ENCODE measurements around the gene EPS8L2. TPM values are rescaled to one million over a fixed set of nuclear protein-coding genes. Genes with fewer than 3 reads are reported as not detected.
A peak's percentile ranks its signal among the peaks of the same experiment; 100 is the strongest.

EPS8L2 gene
- total and polyA plus RNA-seq, 2 of the 8 experiments (the other 6 are each of a cell fraction or from before 2014, with no cell fraction given) = 38.5 to 57.0 TPM

DNA sequence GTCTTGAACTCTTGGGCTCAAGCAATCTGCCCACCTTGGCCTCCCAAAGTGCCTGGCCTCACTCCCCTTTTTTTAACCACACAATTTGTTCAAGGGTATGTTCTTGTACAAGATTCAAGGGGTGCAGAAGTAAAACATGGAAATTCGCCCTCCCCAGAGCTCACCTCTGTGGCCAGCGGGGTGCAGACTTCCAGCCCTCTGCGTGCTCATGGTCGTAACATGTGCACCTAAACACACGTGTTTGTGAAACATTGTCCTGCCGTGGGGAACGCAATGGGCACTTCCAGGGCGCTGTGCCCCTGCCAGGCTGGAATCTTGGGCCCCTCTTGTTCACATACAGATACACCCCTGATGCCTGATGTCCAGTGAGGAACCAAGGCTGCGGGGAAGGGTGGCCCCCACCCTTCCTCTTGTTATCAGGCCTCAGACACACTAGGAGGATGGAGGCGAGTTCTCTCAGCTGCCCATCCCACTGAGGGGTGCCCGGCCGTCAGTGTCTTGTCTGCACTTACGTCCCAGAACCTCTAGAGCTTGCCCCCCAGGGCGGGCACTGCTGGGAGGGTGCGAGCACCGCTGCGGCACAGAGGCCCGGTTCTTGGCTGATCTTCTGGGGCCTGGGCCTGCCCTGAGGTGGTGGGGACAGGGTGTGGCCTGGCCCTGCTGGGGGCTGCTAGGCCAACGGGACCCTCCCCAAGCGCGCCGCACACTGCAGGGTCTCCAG lies 4.1 kb upstream of the EPS8L2 start:
- H3K18ac ChIP-seq (ENCODE audit: extremely low read depth, low read length) = no peak overlapping the region
- no peak overlapping the region for H3K4me3 ChIP-seq (ENCODE audit: extremely low read depth in 1 of 4, insufficient read depth in 2 of 4, low read depth in 3 of 4, low read length in 4 of 4)
- H3K9me3 ChIP-seq (ENCODE audit: insufficient read depth in 2 of 2, low read depth in 1 of 2, low read length in 1 of 2) = no peaks in the 10 kb centered on the region

More for the DNA sequence above, 4.1 kb upstream of the EPS8L2 start:
- Histone ChIP-seq H4K8ac (ENCODE audit: extremely low read depth, insufficient read depth, low read length) (no peak overlapping the region), H3K56ac (replicated peaks; ENCODE audit: insufficient read length, low read depth, low read length) (no peak overlapping the region), H2AFZ (ENCODE audit: low read length) (no peak overlapping the region), H2BK120ac (replicated peaks; ENCODE audit: low read depth, low read length) (no peak overlapping the region), H2BK20ac (ENCODE audit: low read length) (no peak overlapping the region), H3K23me2 (ENCODE audit: low read depth, low read length) (peaks cover 8% of the 10 kb centered on the region; the same call in 1 of the 2 replicates), H3K14ac (ENCODE audit: insufficient read length) (no peak overlapping the region), H3K79me2 (ENCODE audit: control insufficient read depth in 1 of 2, insufficient read depth in 2 of 2, low read length in 2 of 2) (no peaks in the 10 kb centered on the region), H3K36me3 (ENCODE audit: control insufficient read depth in 2 of 4, insufficient read depth in 4 of 4, low read length in 3 of 4) (no peaks in the 10 kb centered on the region), H3K4me1 (replicated peaks in 1 of 4; ENCODE audit: control insufficient read depth in 3 of 4, insufficient read depth in 4 of 4, low read length in 3 of 4) (peaks cover 0 to 23% (median 20%) of the 10 kb centered on the region in 4 experiments; a peak in 6 of 7 replicates), H3K27ac (ENCODE audit: low read depth, low read length) (no peak overlapping the region), H4K91ac (replicated peaks; ENCODE audit: insufficient read length, low read length) (no peak overlapping the region), H4K20me1 (replicated peaks in 1 of 2; ENCODE audit: control insufficient read depth in 1 of 2, insufficient read depth in 2 of 2, low read length in 2 of 2) (peaks cover 1 to 4% of the 10 kb centered on the region in 2 experiments), H3K9ac (replicated peaks in 1 of 4; ENCODE audit: extremely low read depth in 1 of 4, low read depth in 3 of 4, low read length in 3 of 4) (no peak overlapping the region; a peak in 1 of 7 replicates), H2BK5ac (ENCODE audit: low read depth, low read length) (no peak overlapping the region), H3K4ac (replicated peaks; ENCODE audit: insufficient read length, low read depth, low read length) (no peak overlapping the region), H3K79me1 (ENCODE audit: low read depth, low read length) (no peaks in the 10 kb centered on the region), H4K5ac (ENCODE audit: insufficient read length, low read depth, low read length) (no peak overlapping the region), H3K4me2 (ENCODE audit: insufficient read depth in 1 of 2, low read depth in 2 of 2, low read length in 2 of 2) (no peak overlapping the region), H2BK12ac (ENCODE audit: low read depth, low read length) (0 out of 2 replicates have a peak overlapping the region, but pooled peaks have one; percentile 3), H2AK5ac (ENCODE audit: low read depth, low read length) (no peak overlapping the region), H3K27me3 (replicated peaks in 1 of 4; ENCODE audit: control insufficient read depth in 3 of 4, extremely low read depth in 1 of 4, insufficient read depth in 3 of 4, low read length in 3 of 4) (no peaks in the 10 kb centered on the region), H3K23ac (ENCODE audit: insufficient read length) (no peak overlapping the region), H2BK15ac (ENCODE audit: low read length) (no peak overlapping the region)
- POLR2A ChIA-PET (ENCODE audit: partially characterized antibody) = interaction anchor here (1.0 to 2.0 kb wide), 3 partner anchors 18 to 47 kb away, joined by 3 to 5 read pairs (median 4); no protein-coding TSS in a partner anchor
- no peak for FAIRE-seq
- CTCF ChIA-PET (ENCODE audit: partially characterized antibody) = interaction anchor here (0.7 to 1.3 kb wide), 7 partner anchors 18 to 147 kb away, joined by 3 to 4 read pairs (median 3); no protein-coding TSS in a partner anchor
- no peak for DNase-seq (ENCODE audit: low read depth in 1 of 2, low spot score in 2 of 2)
- TF ChIP-seq, protein P1, sequence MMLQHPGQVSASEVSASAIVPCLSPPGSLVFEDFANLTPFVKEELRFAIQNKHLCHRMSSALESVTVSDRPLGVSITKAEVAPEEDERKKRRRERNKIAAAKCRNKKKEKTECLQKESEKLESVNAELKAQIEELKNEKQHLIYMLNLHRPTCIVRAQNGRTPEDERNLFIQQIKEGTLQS (IDR thresholded peaks at IDR 0.05; ENCODE audit: insufficient read depth, low read depth, low read length) = no peak
- TF ChIP-seq SP2 (IDR thresholded peaks at IDR 0.05; ENCODE audit: low read length) = no peak
- TF ChIP-seq TBP (IDR thresholded peaks at IDR 0.05; ENCODE audit: low read depth, low read length) = no peak
- TF ChIP-seq, protein P2, sequence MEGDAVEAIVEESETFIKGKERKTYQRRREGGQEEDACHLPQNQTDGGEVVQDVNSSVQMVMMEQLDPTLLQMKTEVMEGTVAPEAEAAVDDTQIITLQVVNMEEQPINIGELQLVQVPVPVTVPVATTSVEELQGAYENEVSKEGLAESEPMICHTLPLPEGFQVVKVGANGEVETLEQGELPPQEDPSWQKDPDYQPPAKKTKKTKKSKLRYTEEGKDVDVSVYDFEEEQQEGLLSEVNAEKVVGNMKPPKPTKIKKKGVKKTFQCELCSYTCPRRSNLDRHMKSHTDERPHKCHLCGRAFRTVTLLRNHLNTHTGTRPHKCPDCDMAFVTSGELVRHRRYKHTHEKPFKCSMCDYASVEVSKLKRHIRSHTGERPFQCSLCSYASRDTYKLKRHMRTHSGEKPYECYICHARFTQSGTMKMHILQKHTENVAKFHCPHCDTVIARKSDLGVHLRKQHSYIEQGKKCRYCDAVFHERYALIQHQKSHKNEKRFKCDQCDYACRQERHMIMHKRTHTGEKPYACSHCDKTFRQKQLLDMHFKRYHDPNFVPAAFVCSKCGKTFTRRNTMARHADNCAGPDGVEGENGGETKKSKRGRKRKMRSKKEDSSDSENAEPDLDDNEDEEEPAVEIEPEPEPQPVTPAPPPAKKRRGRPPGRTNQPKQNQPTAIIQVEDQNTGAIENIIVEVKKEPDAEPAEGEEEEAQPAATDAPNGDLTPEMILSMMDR (IDR thresholded peaks at IDR 0.05; ENCODE audit: control extremely low read depth in 1 of 3, insufficient read depth in 1 of 3, low read depth in 1 of 3, low read length in 3 of 3) = no peak
- no peak for TF ChIP-seq SAP30 (IDR thresholded peaks at IDR 0.05; ENCODE audit: insufficient read depth, insufficient replicate concordance, low read length)
- TF ChIP-seq TEAD4 (IDR thresholded peaks at IDR 0.05; ENCODE audit: low read depth, low read length) = no peak
- TF ChIP-seq EGR1 (IDR thresholded peaks at IDR 0.05; ENCODE audit: borderline replicate concordance, low read depth, low read length) = no peak
- 96% methylated on average over 21 of the region's 22 CpGs; no CpG with 5 or more reads in 1 of the 2 experiments for WGBS, 2 experiments (ENCODE audit: extremely low coverage in 1 of 2, insufficient coverage in 1 of 2, insufficient read length in 1 of 2, insufficient replicate concordance in 2 of 2, low coverage in 1 of 2, low lambda C conversion rate in 2 of 2, missing lambda C conversion rate in 1 of 2)

All from H1 (cell line).